K562 (cell line): ENCODE data around the gene HOGA1. TPM values are rescaled to one million over a fixed set of nuclear protein-coding genes. Genes with fewer than 3 reads are reported as not detected.

ENCODE experiments used
- ATAC-seq: fragments of 200-7000 bp; cut with Tn5 transposase; 3 replicates; pipeline ENCODE4 v1.9.1; 2020; ENCODE audit warnings: moderate library complexity
- BruUV-seq: library from RNA; stranded (reverse); fragments of 400-500 nt; replicated peaks from 2 replicates; lab custom pipeline; 2021; lab: Mats Ljungman, UMichigan
- CTCF ChIA-PET: fragments of 300-600 bp; formaldehyde crosslinking; extraction: SDS; loops from one replicate; lab custom pipeline; 2021; ENCODE audit warnings: low intra/inter-chr PET ratio; lab: Yijun Ruan, JAX
- POLR2A ChIA-PET: fragments of 300-600, 350-650 bp; sonication (Branson Sonifier 250); formaldehyde crosslinking; extraction: SDS; loops from one replicate; lab custom pipeline; 2021; ENCODE audit warnings: antibody characterized with exemption, inconsistent platforms; lab: Yijun Ruan, JAX
- DNase-seq, 4 experiments: peaks; one replicate each; pipeline versions ENCODE4 v3.0.0 to v3.0.0-alpha.2; 2011 to 2018; ENCODE audit warnings: low spot score in 3 of 4, mixed read lengths in 3 of 4; ENCODE audit errors: extremely low read depth in 1 of 4
- FAIRE-seq: peaks from 2 replicates; lab custom pipeline; 2011; peaks lifted over from hg19 to GRCh38; lab: Jason Lieb, UNC
- H2AFZ ChIP-seq: 2 replicates; pipeline ENCODE4 v1.6.0; 2011; ENCODE audit warnings: low read depth, low read length, control low read depth, inconsistent platforms
- H3K27ac ChIP-seq: fragments of 200-600 bp; 3 replicates; pipeline ENCODE4 v1.8.0; 2011; ENCODE audit warnings: low read depth, mild to moderate bottlenecking, control low read depth, inconsistent platforms, low read length, moderate library complexity, mixed read lengths; ENCODE audit errors: extremely low read depth
- H3K27me3 ChIP-seq, 2 experiments: fragments of 300-600 bp in 1 of 2; 2 replicates in 1 of 2; 3 replicates in 1 of 2; pipeline versions ENCODE4 v1.6.0 to v1.8.0; 2011; ENCODE audit warnings: inconsistent platforms in 2 of 2, low read length in 2 of 2, mild to moderate bottlenecking in 1 of 2, mixed read lengths in 1 of 2, moderate library complexity in 1 of 2; ENCODE audit not compliant: control insufficient read depth in 2 of 2, insufficient read depth in 2 of 2
- H3K36me3 ChIP-seq: fragments of 300-600 bp; 3 replicates; pipeline ENCODE4 v1.8.0; 2011; ENCODE audit warnings: mild to moderate bottlenecking, low read length, inconsistent platforms; ENCODE audit not compliant: control insufficient read depth, insufficient read depth
- H3K4me1 ChIP-seq, 2 experiments: fragments of 200-600 bp in 1 of 2; replicated peaks in 1 of 2; 2 replicates in 1 of 2; 3 replicates in 1 of 2; pipeline versions ENCODE4 v1.5.1 to v1.8.0; 2011; ENCODE audit warnings: inconsistent platforms in 2 of 2, low read length in 2 of 2, mild to moderate bottlenecking in 1 of 2, mixed read lengths in 1 of 2, moderate library complexity in 1 of 2; ENCODE audit not compliant: control insufficient read depth in 2 of 2, insufficient read depth in 2 of 2
- H3K4me2 ChIP-seq: 2 replicates; pipeline ENCODE4 v1.6.1; 2011; ENCODE audit warnings: low read length, control low read depth, inconsistent platforms, mixed read lengths; ENCODE audit not compliant: insufficient read depth
- H3K4me3 ChIP-seq: fragments of 200-600 bp; sonication (generic), shearing (Covaris generic); 2 replicates; pipeline ENCODE4 v1.5.1; 2016; ENCODE audit warnings: control low read depth, inconsistent platforms
- H3K79me2 ChIP-seq: fragments of 200-600 bp; 3 replicates; pipeline ENCODE4 v1.8.0; 2011; ENCODE audit warnings: low read length, inconsistent platforms; ENCODE audit not compliant: control insufficient read depth, insufficient read depth
- H3K9ac ChIP-seq, 2 experiments: 2 replicates each; pipeline versions ENCODE4 v1.6.0 to v1.6.1; 2011; ENCODE audit warnings: low read depth in 2 of 2, low read length in 2 of 2, control low read depth in 1 of 2, inconsistent platforms in 1 of 2, mild to moderate bottlenecking in 1 of 2, mixed read lengths in 1 of 2; ENCODE audit not compliant: insufficient read depth in 1 of 2
- H3K9me1 ChIP-seq: one replicate; pipeline ENCODE4 v1.6.0; 2011; ENCODE audit warnings: inconsistent platforms, mild to moderate bottlenecking, low read length, moderate library complexity; ENCODE audit not compliant: control insufficient read depth, insufficient read depth
- H3K9me3 ChIP-seq: replicated peaks from 2 replicates; pipeline ENCODE4 v1.5.1; 2011; ENCODE audit warnings: low read depth, low read length, inconsistent platforms; ENCODE audit not compliant: control insufficient read depth, insufficient read depth
- H4K20me1 ChIP-seq: replicated peaks from 2 replicates; pipeline ENCODE4 v1.6.1; 2011; ENCODE audit warnings: low read length, inconsistent platforms, mixed read lengths; ENCODE audit not compliant: control insufficient read depth, insufficient read depth
- ARID3A ChIP-seq: IDR thresholded peaks from 2 replicates; pipeline ENCODE4 v1.6.1; 2012; ENCODE audit warnings: low read depth, low read length, improper control_type of control experiment, borderline replicate concordance
- MTA1 ChIP-seq: fragments of 450-650 bp; IDR thresholded peaks from 2 replicates; pipeline ENCODE4 v1.6.1; 2017; ENCODE audit warnings: borderline replicate concordance
- SIX5 ChIP-seq, 2 experiments: IDR thresholded peaks; 2 replicates each; pipeline ENCODE4 v1.6.1; 2011; ENCODE audit warnings: low read length in 2 of 2, borderline replicate concordance in 1 of 2, low read depth in 1 of 2, mild to moderate bottlenecking in 1 of 2, moderate library complexity in 1 of 2; ENCODE audit not compliant: insufficient read depth in 1 of 2
- STAT5A ChIP-seq: IDR thresholded peaks from 2 replicates; pipeline ENCODE4 v1.6.1; 2012; ENCODE audit warnings: low read length, inconsistent platforms, borderline replicate concordance
- ZNF239 ChIP-seq: fragments of 250-450 bp; sonication (Bioruptor Pico); IDR thresholded peaks from 2 replicates; pipeline ENCODE4 v1.4.0; 2020; ENCODE audit warnings: mild to moderate bottlenecking
- WGBS: fragments of 100-300 bp; shearing (Covaris generic); methylation state at CpG from one replicate; pipeline ENCODE4 v1.1.6; 2016; ENCODE audit warnings: low coverage, mixed read lengths; ENCODE audit not compliant: insufficient coverage; ENCODE audit errors: missing lambda C conversion rate; 5-methylcytosine and 5-hydroxymethylcytosine counted together
- in situ Hi-C: fragments of 300-500 bp; cut with MboI; formaldehyde crosslinking; loops from 4 replicates; pipeline ENCODE4 v1.15.0; 2018; ENCODE audit warnings: inconsistent platforms, mixed read lengths
- intact Hi-C: fragments of 100-400 bp; cut with micrococcal nuclease; formaldehyde crosslinking; loops from 2 replicates; pipeline ENCODE4 v1.14.2; 2022
- polyA plus RNA-seq, 8 experiments: library from polyadenylated mRNA; depleted of rRNA in 4 of 8; stranded (reverse) in 5 of 8; unstranded in 3 of 8; fragments of >200 nt; fragmentation: Nextera tagmentation in 2 of 8; fragmentation: Illumina TruSeq in 1 of 8; extraction: Ambion mirVana in 2 of 8; extraction: Trizol in 1 of 8; gene quantifications; 2 replicates each; pipeline versions ENCODE4 v1.2.1 to v1.2.3, GENCODE V29; 2011 to 2014; ENCODE audit warnings: inconsistent platforms in 1 of 8, missing spikeins in 1 of 8
- total RNA-seq, 7 experiments: library from RNA; depleted of rRNA in 6 of 7; stranded (reverse); fragments of >200 nt in 6 of 7; fragmentation: Illumina TruSeq in 2 of 7; extraction: Trizol in 2 of 7; gene quantifications; 2 replicates each; pipeline versions ENCODE4 v1.2.1 to v1.2.3, GENCODE V29; 2011 to 2021; ENCODE audit warnings: low replicate concordance in 1 of 7

Gene HOGA1
- total and polyA plus RNA-seq, 9 of the 15 experiments (the other 6 are each of a cell fraction or from before 2014, with no cell fraction given), result not detected

- FAIRE-seq, result no peak
- BruUV-seq, result no TSS peak
- Histone ChIP-seq H3K79me2 (peaks cover 22% of the 10 kb centered on the region), H3K27me3 (no peaks in the 10 kb centered on the region), H3K27ac (no peak overlapping the region), H3K9ac (no peak overlapping the region), H3K4me3 (no peak overlapping the region), H4K20me1 (no peaks in the 10 kb centered on the region), H3K4me1 (peaks cover 3 to 12% of the 10 kb centered on the region in 2 experiments; a peak in 4 of 5 replicates), H3K36me3 (peaks cover 3% of the 10 kb centered on the region; the same call in 1 of the 3 replicates), H3K4me2 (no peak overlapping the region), H3K9me1 (no peaks in the 10 kb centered on the region), H3K9me3 (no peaks in the 10 kb centered on the region), H2AFZ (no peak overlapping the region)
- intact Hi-C loops (no loop called here), in situ Hi-C loops (no loop called here)
- TF ChIP-seq ZNF239 (CRISPR knock-in tag) (no peak), STAT5A (no peak), ARID3A (no peak), MTA1 (no peak), SIX5 (IDR thresholded peaks at IDR 0.05; ENCODE audit: borderline replicate concordance in 1 of 2, insufficient read depth in 1 of 2, low read depth in 1 of 2, low read length in 2 of 2) (no peak)
- 56% methylated on average over 1 of the region's 1 CpG for WGBS
- CTCF ChIA-PET, result no interaction called here
- POLR2A ChIA-PET, result no interaction called here
- no peak for DNase-seq
- no peak for ATAC-seq
Observed at GRCh38 chr10:97635577-97635976, 51.4 kb downstream of the HOGA1 start.
